HG02798 (cell line): Measurements from ENCODE around the gene BTBD6.
A peak's percentile ranks its signal among the peaks of the same experiment; 100 is the strongest.

Experiments used
- ATAC-seq: cut with Tn5 transposase; IDR thresholded peaks from one replicate; pipeline ENCODE4 v1.9.1; 2021; ENCODE audit warnings: mild to moderate bottlenecking; ENCODE audit not compliant: unreplicated experiment, poor library complexity

Gene BTBD6

DNA sequence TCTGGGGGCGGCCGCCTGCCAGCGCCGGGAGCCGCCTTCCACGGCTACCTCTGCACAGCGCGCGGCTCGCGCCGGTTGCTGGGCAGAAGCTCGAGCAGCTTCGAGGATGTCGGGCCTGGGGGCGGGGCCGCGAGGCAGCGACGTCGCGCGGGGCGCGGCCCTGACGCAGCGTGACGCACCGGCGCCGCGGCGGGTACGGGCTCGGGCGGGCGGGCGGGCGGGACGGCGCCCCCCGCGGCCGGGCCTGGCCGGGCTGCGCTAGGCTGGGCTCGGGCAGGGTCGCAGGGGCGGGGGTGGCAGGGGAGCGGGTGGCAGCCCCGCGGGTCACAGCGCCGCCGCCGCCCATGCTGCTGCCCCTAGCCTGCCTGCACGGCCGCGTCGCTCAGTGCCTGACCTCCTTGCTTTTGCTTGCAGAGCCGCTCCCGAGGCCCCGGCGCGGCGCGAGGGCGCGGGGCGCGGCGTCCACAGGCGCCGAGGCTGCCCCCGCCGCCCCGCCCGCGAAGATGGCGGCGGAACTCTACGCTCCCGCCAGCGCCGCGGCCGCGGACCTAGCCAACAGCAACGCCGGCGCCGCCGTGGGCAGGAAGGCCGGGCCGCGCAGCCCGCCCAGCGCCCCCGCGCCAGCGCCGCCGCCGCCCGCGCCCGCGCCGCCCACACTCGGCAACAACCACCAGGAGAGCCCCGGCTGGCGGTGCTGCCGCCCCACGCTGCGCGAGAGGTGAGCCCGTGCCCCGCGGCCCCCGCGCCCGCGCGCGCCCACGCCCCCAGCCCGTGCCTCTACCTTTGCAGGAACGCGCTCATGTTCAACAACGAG, at the start of gene BTBD6:
Gene BTBD6 (plus strand): TSS at position 166 of the 814 bp plus-strand sequence. CDS start 179 bp downstream, at position 345.
- ATAC-seq, result peak; percentile 88

DNA sequence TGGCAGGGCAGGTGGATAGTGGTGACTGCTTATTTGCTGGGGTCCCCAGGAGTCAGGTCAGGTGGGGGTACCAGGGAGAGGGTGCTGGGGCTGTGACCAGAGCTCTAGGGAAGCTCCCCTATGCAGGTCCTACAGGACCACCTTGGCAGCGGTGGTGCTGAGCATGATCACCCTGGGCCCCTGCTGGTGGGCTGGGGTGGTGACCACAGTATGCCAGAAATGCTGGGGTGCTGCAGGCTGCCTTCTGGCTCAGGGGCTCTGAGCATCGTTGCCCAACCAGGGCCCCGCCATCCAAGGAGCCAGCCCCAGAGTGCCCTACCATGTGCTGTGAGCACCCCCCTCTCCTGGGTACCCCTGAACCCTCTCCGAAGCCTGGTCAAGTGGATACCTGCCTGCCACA, 49.7 kb upstream of the BTBD6 start:
- no peak for ATAC-seq

DNA sequence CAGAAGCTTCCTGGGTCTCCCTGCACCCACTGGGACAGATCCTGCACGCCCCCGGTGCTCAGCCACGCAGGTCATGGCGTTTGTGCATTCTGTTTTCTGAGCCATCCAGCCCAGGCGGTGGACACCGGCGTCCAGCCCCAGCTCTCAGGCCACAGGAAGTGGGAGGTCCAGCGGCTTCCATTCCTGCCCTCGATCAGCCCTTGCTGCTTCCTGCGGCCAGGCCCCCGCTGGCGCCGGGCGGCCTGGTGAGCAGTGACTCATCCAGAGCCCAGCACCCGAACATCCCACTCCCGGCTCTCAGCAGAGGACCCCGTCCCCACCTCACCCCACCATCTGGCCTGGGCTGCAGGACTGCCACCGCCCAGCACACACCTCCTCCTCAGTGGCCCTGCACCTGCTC, 49.2 kb upstream of the BTBD6 start:
- no peak for ATAC-seq

DNA sequence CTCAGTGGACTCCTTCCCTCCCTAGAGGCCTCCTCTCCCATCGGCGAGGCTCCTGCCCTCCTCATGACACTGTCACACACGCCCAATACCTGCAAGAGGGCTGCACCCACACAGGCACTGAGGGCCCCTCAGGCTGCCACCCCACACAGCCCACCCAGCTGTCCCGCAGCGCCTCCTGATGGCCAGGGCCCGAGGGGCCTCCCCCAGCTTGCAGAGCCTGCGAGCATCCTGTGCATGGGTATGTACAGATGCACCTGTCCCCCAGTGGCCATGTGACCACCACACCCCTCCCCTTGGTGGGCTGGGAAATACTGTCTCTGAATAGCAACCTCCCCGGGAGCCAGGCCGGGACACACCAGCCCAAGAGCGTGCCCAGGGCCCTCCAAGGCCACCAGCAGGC, 48.3 kb upstream of the BTBD6 start:
- ATAC-seq, result no peak

DNA sequence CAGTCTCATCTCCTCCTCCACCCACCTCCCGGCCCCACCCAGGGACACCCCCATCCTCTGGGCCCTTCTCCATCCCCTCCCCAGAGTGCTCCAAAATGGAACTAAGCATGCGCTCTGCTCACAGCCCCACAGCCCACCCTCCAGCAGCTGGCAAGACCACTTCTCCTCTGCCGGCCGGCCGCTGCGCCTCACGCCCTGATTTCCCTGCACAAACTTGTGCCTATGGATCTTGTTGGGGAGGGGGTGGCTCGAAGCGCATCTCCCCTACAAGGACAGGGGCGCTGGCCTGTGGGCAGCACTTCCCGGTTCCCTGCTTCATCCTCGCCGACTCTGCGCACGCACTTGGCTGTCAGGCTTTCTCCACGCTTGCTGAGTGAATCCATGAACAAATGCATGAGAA, 47.7 kb upstream of the BTBD6 start:
- no peak for ATAC-seq

DNA sequence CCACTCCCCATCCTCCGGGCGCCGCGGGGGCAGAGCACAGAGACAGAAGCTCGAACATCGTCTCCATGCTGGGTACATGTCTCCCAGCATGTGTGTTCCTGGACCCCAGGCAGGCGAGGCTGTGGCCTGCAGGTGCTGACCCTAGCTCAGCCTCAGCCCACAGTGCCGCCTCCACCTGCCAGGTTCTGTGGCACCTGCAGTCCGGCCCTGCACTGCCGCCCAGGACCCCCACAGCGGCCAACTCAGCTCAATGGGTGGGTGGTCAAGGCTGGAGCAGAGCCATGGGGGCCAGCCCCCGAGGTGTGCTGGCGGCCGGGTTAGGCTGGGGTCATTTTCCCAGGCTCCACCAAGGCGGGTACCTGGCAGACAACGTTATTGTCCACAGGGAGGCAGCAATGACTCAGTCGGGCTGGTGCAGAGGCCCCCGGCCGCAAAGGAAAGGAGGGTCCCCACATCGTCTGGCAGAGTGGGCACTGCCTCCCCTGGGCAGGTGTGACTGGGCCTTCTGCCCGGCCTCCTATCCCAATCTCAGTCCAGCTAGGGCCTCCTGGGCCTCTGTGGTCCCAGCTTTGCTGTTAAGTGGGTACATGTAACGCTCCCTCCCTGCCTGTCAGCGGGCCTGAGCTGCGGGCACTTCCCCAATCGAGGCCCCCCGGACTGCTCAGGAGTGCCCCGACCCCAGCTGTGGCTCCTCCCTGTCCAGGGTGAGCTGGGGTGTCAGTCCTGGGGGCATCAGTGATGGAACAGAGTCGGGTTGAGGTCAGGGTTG, 47.0 kb upstream of the BTBD6 start:
- no peak for ATAC-seq

DNA sequence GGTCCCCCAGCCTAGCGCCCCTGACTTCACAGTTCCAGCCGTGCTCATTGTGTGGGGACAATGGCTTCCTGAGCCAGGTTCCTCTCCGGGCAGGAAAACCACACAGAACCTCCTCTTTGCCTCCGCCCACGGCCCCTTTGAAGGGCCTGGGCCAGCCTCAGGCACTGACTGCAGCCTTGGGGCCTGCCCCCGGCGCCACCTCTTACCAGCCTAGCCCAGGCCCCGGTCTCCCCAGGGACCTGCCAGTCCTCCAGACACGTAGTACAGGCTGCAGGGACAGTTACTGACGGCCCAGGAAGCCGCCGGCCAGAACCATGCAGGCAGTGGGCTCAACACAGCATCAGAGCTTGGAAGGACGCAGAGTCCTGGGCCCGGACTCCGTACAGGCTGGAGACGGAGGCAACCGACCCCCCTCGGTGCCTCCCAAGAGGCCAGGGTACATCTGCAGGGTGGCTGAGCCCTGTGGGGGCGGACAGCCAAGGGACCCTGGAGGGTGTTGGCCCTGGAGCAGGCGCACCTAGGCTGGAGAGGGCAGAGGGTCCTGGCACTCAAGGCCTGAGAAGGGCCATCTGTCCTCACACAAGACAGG, 46.3 kb upstream of the BTBD6 start:
- no peak for ATAC-seq

DNA sequence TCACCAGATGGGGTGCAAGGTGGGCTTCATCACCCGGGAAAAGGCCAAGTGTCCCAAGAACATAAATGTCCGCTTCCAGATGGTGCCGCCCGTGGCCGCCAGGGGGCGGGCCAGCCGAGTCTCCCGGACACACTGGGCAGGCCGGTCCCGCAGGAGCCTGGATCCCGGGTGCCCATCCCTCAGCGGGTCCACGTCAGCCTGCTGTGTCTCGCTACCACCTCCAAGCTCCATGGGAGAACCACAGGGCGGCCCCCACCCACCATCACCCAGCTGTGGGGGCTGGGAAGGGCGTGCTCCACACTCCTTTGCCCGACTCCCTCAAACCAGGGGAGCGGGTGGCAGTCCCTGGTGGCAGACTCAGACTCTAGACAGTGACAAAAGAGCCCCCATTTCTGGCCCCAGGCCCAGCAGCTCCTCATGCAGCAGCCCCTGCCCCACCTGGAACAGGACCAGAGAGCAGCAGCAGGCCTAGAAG, 45.2 kb upstream of the BTBD6 start:
- ATAC-seq, result no peak

DNA sequence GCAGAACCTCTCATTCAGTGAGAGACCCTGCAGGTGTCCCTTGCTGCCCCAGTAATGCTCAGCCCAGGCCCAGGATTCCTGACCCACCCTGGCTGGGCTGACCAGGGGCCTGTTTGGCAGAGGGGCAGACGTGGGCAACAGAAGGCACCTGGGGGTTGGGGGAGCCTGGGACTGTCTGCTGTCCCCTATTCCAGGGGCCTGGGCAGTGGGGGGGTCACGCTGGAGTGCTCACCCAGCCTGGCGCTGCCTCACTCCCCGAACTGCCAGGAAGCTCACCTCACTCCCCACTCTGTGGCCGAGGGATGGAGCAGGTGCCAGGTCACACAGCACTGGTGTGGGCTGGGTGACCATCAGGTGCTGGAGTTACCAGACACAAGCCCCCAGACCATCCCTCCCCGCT, 44.6 kb upstream of the BTBD6 start:
- no peak for ATAC-seq

DNA sequence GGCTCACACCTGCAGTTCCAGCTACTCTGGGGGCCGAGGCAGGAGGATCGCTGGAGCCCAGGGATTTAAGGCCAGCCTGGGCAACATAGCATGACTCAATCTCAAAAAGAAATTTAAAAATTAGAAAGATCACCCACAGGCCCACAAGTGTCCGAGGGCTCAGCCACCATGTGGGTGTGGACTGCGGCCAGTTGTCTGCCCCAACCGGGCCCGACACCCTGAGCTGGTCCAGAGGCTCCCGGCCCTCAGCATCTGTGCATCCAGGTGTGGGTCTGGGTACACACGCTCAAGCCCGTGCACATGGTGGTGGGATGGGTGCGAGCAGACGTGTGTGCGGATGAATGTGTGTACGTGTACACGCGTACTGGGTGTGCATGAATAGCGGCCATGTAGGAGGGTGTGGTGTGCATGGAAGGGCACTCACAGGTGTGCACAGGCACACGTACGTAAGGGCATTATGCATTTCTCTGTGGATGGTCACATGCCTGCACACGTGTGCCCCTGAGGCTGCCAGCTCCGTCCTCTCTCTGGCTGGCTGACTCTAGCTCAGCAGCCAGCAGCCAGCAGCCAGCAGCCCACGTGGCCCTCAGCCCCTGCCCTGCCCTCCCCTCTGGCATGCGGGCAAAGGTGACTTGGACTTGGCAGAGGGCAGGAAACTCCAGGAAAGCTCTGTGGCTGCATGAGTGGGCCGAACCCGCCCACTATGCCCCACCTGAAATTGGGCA, 44.0 kb upstream of the BTBD6 start:
- ATAC-seq, result no peak

DNA sequence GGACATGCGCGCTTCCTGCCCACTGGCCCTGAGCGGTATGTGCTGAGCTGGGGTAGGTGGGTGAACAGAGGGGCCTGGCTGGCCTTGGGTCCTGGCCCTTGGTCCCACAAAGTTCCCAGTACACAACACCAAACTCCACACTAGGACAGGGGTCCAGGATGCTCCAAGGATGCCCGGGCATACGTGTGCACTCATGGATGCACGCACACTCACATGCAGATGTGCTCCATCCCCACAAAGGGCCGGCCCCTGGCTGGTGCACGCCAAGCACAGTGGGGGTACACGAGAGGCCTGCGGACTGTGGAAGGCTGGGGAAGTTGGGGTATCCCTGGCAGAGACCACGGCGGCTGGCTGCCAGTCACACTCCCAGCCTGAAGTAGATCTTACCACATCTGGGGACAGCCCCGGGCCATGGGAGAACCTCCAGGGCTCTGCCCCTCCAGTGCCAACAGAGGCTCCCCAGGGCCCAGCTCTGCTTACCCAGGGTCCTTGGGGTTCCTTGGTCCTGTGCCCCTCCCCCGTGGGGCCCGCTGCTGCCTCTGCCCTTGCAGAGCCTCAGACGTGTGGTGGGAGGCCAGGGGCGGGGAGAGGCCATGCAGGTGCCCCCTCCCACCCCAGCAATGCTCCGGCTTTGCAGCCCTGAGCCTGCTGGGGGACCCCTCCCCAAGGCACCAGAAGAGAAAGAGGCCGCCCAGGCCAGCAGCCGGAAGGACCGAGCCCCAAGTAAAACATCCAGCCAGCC, 43.2 kb upstream of the BTBD6 start:
- no peak for ATAC-seq

DNA sequence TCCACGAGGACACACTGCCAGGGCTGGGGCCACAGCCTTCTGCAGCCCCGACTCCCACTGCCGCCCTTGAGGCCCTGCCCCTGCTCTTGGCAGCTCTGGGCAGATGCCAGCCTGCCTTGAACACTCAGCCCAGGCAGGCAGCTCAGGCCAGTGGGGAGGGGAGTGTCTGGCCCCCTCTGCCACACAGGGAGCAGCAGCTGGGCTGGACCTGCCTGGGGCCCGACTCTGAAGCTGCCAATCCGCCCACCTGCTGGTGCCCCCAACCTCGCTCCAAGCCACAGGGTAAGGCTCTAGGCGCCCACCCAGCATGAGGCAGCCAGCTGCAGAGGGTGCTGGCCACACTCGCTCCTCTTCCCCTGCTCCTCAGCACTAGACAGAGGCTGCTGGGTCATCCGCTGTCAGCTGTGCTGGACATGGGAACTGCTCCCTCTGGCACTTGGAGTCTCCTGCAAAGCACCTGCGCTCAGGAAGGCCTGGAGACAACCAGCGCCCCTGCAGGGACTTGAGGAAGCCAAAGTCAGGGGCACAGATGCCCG, 42.6 kb upstream of the BTBD6 start:
- no peak for ATAC-seq

DNA sequence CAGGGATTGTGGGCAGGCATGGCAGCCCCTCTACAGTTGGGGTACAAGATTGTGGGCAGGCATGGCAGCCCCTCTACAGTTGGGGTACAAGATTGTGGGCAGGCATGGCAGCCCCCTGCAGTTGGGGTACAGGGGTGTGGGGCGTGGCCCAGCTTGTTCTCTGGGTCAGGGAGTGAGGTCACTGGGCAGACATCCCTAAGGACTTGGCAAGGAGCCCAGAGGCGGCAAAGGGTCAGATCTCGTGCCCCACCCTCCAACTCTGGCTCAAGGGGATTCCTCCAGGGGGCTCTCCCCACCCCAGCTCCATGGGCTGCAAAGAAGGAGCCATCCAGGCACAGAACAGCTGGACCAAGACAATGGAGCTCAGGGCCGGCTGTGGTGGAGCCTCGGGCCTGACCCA, 41.5 kb upstream of the BTBD6 start:
- ATAC-seq, result no peak

DNA sequence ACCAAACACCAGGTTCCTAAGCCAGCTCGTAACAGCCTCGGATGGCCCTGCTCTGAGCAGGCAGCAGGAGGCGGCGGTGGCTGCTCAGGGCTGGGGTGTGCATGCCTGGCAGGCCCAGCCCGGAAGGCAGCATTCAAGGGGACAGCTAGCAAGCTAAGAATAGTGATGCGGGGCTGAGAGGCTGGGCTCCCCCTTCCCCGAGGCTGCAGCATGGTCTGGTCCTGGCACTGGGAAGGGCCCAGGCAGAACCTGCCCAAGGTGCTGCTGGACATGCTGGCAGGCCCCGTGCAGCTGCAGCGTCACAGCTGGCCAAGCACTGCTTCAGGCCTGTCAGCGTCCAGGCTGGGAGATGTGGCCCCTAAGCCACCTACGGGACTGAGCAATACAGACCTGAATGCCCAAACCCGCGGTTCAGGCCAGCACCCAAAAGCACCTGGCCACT, 40.9 kb upstream of the BTBD6 start:
- ATAC-seq, result no peak

DNA sequence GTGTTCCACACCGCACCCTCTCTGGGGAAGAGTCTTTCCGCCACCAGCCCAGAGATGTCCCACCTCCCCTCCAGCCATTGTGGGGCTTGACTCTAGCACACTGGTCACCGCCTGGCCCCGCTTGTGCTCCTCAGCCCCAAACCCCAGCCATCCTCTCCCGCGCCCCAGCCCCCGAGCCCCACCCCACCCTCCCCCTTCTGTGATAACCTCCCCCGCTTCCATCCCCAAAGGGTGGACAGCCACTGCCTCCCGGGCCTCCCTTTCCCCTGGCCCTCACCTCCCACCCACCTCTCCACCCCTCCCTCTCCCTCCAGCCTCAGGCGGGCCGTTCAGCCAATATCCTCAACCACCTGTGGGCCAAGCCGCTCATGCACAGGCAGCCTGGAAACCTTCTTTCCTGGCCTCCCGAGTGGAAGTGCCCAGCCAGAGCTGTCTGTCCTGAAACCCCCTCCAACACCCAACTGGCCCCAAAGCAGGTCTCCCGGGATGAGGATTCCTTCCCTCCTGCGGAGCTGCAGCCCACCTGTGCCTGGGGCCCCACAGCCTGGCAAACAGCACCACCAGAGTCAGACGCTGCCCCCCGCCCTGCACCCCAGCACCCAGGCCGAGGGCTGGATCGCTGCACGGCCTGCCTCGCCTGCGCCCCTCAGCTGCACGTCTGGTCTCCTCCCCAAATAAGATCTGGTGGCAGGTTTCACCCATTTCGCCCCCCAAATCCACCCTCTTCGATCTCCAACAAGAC, 40.2 kb upstream of the BTBD6 start:
- ATAC-seq, result no peak

DNA sequence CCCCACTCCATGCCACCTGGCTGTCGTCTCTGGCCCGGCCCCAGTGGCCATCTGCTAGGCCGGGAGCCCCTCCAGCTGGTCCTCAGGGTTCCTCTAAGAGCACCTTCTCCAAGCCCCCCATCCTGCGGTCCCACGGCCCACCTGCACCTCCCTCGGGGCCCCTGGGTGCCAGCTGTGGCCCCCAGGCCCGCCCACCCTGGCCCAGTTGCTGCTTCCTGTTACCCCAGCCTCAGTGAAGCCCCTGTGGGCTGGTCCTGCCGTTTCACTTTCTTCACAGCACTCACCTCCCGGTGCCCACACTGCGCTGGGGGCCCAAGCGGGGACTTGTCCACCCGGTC, 39.6 kb upstream of the BTBD6 start:
- ATAC-seq, result no peak

DNA sequence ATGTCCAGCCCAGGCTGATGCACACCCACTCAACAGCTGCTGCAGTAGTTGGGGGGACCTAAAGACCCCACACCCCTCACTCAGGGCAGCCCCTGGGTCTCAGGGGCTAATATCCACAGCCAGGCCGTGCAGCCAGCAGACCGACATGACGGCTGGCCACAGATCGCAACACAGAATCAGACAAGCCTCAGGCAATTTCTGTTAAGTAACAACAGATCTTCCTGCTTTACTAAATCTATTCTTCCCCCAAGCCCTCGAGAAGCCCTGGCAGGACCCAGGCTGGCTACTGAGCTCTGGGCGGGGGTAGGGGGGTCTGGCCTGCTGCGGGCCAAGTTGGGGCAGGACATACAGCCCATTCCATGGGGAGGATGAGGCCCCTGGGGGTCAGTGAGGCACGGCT, 39.2 kb upstream of the BTBD6 start:
- no peak for ATAC-seq

DNA sequence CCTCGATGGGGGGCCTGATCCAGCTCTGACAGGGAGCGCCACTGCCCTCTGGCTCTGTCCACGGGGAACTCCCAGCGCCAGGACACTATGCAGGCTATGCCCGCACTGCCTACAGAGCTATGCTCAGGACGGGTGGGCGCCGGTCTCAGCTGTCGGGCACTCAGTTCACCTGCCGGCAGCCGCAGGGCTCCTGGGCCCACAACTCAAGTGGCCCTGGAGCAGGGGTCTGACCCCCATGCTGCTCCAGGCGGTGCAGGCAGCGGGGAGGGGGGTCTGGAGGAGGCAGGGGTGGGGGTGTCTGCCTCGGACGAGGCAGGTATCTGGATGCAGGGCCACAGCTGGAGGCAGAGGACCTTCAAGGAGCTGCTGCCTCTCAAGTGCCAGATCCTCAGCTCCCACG, 38.7 kb upstream of the BTBD6 start:
- no peak for ATAC-seq
